Mucosa of rectum (tissue), 2 donors: Measurements from ENCODE around the gene FHIT.

ENCODE experiments used
- H3K27ac ChIP-seq, 2 donors: one replicate each; pipeline ENCODE4 v1.7.0; 2013; ENCODE audit warnings: inconsistent platforms in 2 of 2, low read depth in 2 of 2, low read length in 2 of 2
- H3K27me3 ChIP-seq, 2 donors: one replicate each; pipeline ENCODE4 v1.7.0; 2013; ENCODE audit warnings: low read length in 2 of 2; ENCODE audit not compliant: control insufficient read depth in 2 of 2, insufficient read depth in 2 of 2
- H3K36me3 ChIP-seq, 2 donors: one replicate each; pipeline ENCODE4 v1.7.0; 2013; ENCODE audit warnings: low read length in 2 of 2; ENCODE audit not compliant: control insufficient read depth in 2 of 2, insufficient read depth in 2 of 2
- H3K4me1 ChIP-seq, 2 donors: one replicate each; pipeline ENCODE4 v1.7.0; 2013; ENCODE audit warnings: low read length in 2 of 2, mild to moderate bottlenecking in 1 of 2; ENCODE audit not compliant: control insufficient read depth in 2 of 2, insufficient read depth in 2 of 2
- H3K4me3 ChIP-seq, 2 donors: one replicate each; pipeline ENCODE4 v1.7.0; 2013; ENCODE audit warnings: low read length in 2 of 2
- H3K9ac ChIP-seq, 2 donors: one replicate each; pipeline ENCODE4 v1.7.0; 2013; ENCODE audit warnings: low read length in 2 of 2, low read depth in 1 of 2, mild to moderate bottlenecking in 1 of 2
- H3K9me3 ChIP-seq, 2 donors: one replicate each; pipeline ENCODE4 v1.7.0; 2013; ENCODE audit warnings: low read length in 2 of 2; ENCODE audit not compliant: control insufficient read depth in 2 of 2
- donor health status: healthy.
- donor health status: Normal muscosa, but diverticular disease.

FHIT gene

DNA sequence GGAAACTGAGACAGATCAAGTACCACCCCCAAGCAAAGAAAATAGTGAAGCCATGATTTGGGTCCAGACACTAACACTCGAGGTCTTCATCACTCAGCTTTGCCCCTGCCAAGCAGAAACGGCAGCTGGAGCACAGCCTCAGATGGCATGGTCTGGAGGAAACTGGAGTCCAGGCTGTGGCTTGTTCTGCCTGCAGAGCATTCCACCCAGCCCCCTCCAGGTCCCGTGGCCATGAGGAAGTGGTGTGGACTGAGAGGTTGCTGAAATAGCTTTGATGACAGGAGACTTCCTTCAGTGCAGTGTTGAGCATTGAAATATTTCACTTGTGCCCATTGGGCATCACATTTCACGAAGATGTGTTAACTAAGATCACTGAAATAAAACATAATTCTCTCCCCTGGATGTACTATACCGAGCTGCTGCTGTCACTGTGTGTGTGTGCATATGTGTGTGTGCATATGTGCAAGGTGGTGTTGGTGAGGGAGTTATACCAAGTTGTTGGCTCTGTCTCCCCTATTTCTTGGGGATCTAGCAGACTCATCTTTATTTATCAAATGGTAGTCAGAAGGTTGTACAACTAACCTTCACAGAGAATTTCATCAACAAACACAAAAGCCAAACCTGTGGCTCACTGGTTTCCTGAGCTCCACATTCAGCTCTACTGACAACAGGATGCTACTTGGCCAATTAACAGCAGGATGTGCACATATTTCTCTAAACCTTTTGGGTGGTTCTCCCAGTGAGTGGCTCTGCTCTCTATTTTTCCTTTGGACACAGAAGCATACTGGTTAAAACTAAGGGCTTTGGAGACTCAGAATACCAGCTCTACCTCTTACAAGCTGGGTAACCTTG, 1541.3 kb downstream of the FHIT start:
- no peaks in the 10 kb centered on the region for H3K9me3 ChIP-seq
- H3K4me1 ChIP-seq = no peaks in the 10 kb centered on the region
- no peak overlapping the region for H3K9ac ChIP-seq
- H3K36me3 ChIP-seq = no peaks in the 10 kb centered on the region
- no peaks in the 10 kb centered on the region for H3K27me3 ChIP-seq
- no peak overlapping the region for H3K4me3 ChIP-seq
- no peak overlapping the region for H3K27ac ChIP-seq

DNA sequence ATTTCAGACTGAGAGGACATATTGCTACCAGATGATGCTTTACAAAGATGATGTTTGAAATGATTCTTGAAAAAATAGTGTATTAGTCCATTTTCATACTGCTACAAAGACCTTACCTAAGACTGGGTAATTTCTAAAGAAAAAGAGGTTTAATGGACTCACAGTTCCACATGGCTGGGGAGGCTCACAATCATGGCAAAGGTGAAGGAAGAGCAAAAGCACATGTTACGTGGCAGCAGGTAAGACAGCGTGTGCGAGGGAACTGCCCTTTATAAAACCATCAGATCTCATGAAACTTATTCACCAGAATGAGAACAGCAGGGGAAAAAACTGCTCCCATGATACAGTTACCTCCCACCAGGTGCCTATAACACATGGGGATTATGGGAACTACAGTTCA, 1543.0 kb downstream of the FHIT start:
- H3K9ac ChIP-seq = no peak overlapping the region

DNA sequence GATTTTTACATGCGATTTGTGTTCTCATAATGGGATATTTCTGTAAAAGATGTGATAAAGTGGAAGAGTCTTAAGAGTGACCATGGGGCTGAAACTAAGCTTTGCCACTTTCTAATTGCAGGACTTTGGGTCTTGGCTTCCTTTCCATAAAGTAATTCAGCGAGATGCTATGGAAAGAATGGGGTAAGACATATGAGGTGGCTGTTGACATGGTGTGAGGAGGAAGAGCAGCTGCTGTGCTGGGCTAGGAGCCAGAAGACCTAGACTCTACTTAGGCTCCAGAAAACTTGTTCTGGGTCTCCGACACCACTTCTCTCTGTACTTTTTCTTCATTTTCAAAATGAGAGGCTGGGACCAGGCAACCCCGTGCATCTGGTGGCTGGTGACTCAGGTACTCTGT, 1547.0 kb downstream of the FHIT start:
- Histone ChIP-seq H3K4me1 (no peaks in the 10 kb centered on the region), H3K27ac (no peak overlapping the region), H3K9me3 (no peaks in the 10 kb centered on the region), H3K27me3 (no peaks in the 10 kb centered on the region), H3K36me3 (no peaks in the 10 kb centered on the region), H3K4me3 (no peak overlapping the region), H3K9ac (no peak overlapping the region)

More for the DNA sequence above, 1543.0 kb downstream of the FHIT start:
- Histone ChIP-seq H3K9me3 (no peaks in the 10 kb centered on the region), H3K36me3 (no peaks in the 10 kb centered on the region), H3K27me3 (no peaks in the 10 kb centered on the region), H3K27ac (no peak overlapping the region), H3K4me1 (no peaks in the 10 kb centered on the region), H3K4me3 (no peak overlapping the region)

DNA sequence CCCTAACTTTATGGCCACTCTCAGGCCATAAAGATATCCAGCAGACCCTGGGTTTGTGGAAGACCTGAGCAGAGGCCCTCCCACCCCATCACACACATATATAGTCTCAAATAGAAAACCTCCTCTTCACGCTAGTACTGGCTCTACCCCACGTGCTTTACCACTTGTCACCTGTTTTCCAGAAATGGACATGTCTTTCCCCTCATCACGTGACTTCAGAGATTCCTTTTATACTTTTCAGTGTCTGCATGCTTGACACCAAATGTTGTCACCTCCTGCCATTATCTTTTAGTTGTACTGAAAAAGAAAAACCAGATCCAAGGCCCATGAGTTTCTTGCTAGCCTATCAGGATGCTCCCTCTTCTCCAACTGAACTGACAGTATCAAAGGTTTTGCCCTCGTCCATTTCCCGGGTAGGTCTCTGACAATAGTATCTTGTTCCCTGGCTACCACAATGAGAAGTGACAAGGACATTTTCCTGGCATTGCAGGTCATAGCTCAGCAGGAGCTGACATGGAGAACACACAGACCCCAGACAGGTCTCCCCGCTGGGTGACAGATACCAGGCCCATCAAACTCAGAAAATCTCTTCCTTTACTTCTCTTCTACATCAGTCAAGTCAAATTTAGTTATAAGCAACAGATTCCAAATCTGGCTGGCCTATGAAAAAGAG, 1551.5 kb downstream of the FHIT start:
- Histone ChIP-seq H3K27ac (no peak overlapping the region), H3K36me3 (no peaks in the 10 kb centered on the region), H3K9me3 (peaks cover 0 to 3% of the 10 kb centered on the region in 2 donors), H3K27me3 (no peaks in the 10 kb centered on the region), H3K4me1 (no peaks in the 10 kb centered on the region), H3K9ac (no peak overlapping the region), H3K4me3 (no peak overlapping the region)
